ENCODE measurements around the gene PRKCQ.

- TF ChIP-seq POLR2A (IDR thresholded peaks at IDR 0.05; ENCODE audit: low read depth, low read length) (no peak), POLR2AphosphoS5 (IDR thresholded peaks at IDR 0.05; ENCODE audit: low read depth, low read length) (no peak), POU2F2 (IDR thresholded peaks at IDR 0.05; ENCODE audit: low read depth, low read length) (no peak), SPI1 (IDR thresholded peaks at IDR 0.05; ENCODE audit: low read depth, low read length) (no peak), TAF1 (IDR thresholded peaks at IDR 0.05; ENCODE audit: low read depth, low read length) (no peak)
Observed at GRCh38 chr10:6562221-6562620, 17.9 kb downstream of the PRKCQ start.
